ENCODE measurements around the gene DEPDC7.
A peak's percentile ranks its signal among the peaks of the same experiment; 100 is the strongest.
"Not testable (repeated sequence)": the region's sequence is repeated elsewhere in the genome, so short reads cannot be mapped to it uniquely, and the experiment has no call there.

DEPDC7 gene

DNA sequence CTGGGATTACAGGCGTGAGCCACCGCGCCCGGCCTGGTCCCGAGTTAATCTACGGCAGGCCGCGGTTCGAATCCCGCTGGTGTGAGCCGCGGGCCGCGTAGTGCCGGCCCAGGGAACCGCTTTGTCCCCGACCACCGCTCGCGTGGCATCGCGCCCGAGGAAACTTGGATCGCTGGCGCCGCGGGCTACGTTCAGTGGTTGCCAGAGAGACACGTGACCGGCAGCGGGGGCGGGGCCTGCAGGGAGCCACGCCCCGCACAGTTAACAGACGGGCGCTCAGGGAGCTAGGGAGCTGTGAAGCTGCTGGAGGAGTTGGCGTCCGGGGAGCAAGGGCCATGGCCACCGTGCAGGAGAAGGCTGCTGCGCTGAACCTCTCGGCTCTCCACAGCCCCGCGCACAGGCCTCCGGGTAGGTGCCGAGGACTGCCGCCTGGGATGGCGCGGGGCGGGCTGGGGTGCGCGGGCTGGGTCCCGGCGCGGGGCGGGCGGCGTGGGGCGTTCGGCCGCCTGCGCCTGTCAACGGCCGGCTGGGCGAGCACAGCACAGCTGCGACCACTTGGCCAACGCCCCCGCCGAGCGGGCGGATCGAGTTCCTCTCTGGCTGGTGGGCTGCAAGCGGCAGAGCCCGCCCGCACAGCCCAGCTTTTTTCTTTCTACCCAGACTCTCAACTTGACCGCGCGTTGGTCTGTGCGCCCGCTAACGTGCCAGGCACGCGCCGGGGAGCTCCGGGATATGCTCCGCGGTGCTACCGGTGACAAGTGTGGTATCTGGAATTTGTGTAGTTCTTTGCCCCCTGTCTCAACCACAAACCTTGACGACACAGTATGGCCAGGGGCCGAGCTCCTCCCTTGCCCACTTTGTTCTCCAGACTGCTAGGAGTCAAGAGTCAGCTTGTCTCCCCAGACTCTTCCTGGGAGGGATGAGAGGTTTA is at the start of gene DEPDC7:
DEPDC7 (plus strand) TSS at position 258 of the 931 bp plus-strand sequence; CDS start at position 336, 78 bp downstream.
- peak; percentile 81 for DNase-seq

DNA sequence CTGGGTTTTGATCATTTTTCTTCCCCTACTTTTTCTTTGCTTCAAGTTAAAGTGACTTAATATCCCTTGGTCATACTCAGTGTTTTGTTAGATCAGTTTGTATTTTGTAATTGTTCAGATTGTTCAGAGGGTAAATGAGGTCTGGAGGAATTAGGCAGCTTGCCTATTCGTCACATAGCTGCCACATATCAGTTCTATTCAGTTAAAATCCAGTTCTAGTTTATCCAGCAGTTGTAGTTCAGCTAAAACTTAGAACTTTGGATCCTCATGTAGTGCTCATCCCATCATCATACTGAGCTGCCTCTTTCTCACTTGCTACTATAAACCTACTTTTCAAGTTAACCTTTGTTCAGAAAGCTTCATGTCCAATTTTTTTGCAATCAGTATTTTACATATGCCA is 47.1 kb upstream of the DEPDC7 start:
- no peak for DNase-seq

DNA sequence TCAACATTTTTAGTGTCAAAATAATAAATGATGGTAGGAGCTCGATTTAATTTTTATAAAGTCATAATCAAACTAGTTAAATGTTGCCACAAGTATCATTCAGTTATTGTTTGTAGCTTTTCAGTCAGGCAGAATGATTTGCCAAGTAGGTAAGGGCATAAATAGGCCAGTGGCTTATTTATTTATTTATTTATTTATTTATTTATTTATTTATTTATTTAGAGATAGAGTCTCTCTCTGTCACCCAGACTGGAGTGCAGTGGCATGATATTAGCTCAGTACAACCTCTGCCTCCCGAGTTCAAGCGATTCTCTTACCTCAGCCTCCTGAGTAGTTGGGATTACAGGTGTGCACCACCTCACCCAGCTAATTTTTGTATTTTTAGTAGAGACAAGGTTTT is 43.4 kb upstream of the DEPDC7 start:
- DNase-seq: not testable (repeated sequence)

DNA sequence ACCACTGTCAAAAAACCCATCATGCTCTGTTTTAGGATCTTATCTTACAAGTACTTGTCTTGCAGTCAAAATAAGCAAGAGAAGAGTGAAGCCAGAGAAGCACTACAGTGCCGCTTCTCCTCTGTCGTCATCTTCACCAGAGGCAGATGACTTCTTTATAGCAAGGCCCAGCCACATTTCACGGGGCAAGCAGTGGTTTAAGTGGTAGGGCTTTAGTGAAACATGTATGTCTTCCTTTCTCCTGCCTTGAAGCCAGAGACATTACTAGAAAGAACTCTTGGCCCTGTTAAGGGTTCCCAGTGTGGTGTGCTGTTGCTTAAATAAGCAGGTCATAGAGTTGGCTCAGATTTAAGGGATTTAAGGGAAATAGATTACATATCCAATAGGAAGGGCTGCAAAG is 42.9 kb upstream of the DEPDC7 start:
- no peak for DNase-seq

- DNase-seq: no peak
Measured at GRCh38 chr11:32982626-32983025, 33.1 kb upstream of the DEPDC7 start.

DNA sequence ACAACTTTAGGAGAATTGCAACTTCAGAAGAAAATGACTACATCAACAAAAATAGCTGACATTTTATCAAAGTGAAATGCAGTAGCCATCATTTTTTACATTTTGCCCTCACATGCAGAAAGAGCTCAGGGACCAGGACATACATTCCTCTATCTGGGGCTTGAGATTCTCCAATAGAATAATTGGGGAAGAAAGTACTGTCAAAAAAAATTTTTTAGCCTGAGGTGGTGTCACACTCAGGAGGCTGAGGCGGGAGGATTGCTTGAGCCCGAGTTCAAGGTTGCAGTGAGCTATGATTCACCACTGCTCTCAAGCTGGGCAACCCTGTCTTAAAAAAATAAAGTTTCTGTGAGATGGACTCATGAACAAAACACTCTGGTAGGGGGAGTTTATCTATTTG is 32.2 kb upstream of the DEPDC7 start:
- DNase-seq: no peak

DNA sequence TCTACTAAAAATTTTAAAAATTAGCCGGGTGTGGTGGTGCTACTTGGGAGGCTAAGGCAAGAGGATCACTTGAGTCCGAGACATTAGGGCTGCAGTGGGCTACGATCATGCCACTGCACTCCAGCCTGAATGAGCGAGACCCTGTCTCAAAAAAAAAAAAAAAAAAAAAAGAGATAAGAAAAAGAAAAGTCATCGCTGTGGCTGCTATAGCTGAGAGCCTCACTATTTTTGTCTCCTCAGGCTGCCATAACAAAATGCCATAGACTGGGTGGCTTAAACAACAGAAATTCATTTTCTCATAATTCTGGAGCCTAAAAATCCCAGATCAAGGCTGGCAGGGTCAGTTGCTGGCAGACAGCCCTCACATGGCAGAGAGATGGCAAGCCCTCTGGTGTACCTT is 30.1 kb upstream of the DEPDC7 start:
- DNase-seq: no peak

GRCh38 chr11:32987851-32988250 is 27.8 kb upstream of the DEPDC7 start:
- no peak for DNase-seq

DNA sequence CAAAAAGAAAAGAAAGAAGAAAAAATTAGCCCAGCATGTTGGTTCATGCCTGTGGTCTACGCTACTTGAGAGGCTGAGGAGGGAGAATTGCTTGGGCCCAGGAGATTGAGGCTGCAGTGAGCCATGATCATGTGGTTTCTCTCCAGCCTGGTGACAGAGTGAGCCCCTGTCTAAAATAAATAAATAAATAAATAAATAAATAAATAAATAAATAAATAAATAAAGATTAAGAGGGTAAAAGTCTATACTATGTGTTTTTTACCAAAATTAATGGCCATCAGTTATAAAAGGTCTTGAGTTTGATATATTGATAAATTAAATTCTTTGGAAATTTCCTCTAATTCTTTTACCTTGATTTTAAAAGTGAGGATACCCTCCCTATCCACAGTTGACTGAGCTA is 25.2 kb upstream of the DEPDC7 start:
- DNase-seq: no peak

DNA sequence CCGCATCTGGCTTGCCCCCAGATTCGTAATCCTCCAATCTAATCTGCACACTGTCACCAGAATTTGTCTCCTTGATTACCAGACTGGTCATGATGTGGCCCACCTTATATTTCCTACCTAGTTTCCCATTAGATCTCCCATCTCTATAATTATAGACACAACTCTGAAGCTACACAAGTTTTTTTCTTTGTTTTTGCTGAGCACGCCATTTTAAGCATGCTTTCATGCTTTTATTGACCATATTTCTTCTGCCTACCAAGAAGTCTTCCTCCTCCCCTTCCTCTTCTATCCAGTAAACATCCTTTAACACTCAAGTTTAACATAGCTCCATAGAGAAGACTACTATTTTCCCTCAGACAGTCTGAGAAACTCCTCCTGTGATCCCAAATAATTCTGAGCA is 24.3 kb upstream of the DEPDC7 start:
- no peak for DNase-seq

DNA sequence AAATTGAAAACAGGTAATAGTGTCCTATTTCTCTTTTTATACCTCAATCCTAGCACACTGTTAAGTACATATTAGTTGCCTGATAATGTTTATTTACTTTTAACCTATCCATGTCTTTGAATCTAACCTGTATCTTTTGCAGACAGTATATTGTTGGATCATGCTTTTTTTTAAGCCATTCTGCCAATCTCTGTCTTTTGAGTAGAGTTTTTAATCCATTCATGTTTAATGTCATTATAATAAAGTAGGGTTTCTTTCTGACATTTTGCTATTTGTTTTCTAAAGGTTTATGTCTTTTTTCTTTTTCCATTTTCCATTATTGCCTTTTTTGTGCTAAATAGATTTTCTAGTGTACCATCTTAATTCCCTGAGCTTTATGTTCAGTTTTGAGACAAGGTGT is 23.8 kb upstream of the DEPDC7 start:
- no peak for DNase-seq

- no peak for DNase-seq
Measured at GRCh38 chr11:33000181-33000580, 15.5 kb upstream of the DEPDC7 start.

DNA sequence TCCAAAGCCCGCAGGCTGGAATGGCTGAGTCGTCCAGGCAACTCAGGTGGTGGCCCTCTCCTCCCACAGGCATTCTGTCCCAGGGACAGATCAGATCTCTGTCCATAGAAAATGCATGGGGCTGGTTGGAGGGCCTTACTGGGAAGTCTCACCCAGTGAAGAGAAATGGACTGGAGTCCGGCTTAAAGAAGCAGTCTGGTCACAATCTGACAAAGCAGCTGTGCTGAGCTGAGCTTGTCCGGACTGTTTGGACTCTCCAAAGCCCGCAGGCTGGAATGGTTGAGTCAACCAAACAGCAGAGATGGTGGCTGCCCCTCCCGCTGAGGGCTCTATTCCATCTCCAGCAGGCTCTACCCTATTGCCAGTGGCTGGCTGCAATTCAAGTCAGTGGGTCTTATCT is 14.4 kb upstream of the DEPDC7 start:
- no peak for DNase-seq

- DNase-seq: no peak
Measured at GRCh38 chr11:33001751-33002542, 13.7 kb upstream of the DEPDC7 start.

DNA sequence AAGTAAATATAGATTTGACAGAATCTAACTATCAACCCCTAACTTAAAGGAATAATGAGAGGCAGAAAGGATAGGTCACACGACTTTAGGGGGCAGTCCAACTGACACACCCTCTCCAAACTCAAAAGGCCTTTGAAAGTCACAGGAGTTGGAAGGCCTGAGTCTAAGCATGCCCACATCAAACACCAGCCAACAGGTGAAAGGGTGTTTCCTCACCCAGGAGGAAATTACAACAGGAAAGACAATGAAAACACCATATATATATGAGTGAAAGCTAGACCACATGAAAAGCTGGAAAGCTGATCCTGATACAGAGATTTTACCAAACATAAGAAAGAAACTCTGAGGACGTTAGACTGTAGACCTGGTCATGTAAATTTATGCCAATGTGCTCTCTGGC is 10.5 kb upstream of the DEPDC7 start:
- no peak for DNase-seq

GRCh38 chr11:33006010-33006409 is 9.7 kb upstream of the DEPDC7 start:
- no peak for DNase-seq

DNA sequence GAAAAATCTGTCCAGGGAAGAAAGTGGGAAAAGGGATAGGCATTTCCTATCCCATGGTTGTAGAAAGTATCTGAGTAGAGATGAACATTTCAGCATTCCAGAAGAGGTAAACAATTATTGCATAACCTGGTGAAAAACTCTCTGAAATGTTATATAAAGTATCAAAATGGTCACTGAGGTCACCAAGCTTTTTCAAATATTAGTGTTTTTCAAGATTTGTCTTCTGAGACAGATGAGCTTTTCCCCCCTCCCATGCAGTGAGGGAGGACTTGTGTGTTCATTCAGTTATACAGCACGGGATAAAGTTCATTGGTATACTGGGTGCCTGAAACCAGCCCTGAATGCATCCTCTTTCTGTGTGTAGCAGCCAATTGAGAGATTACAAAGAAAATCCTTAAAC is 1.9 kb upstream of the DEPDC7 start:
- no peak for DNase-seq

DNA sequence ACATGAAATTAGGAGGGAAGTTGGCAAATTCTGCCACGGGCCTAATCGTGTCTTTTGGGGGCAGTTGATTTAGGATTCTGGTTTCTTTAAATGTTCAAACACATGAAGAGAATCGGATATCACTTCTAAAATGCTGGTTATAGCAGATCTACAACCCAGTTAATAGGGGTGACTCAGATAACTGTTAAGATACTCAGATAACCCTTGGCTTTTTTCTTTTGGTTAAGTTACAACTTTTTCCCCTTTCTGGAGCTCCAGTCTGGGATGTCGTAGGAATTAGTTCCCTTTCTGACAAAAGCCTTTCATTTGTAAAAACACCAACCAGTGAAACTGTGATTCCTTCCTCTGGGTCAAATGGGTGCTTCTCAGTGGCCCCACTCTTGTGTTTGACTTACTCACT is 976 bp downstream of the DEPDC7 start:
- DNase-seq: no peak

DNA sequence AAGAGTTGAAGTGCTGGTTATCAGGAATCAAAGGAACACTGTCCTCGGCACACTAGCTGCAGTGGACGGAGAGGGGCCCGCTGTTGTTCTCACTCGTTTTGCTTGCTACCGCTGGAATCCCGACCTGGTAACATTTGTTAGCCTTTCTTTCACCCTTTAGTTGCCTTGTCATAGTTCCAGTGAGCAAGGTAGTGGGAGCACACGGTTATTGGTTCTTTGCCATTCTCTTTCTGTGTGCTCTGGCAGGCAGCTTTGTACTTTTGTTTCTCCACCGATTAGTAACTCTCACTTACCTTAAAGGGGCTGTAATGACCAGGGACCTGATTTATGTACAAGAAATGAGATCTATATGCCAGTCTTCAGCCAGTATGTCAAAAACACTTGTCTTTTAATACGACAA is 1.8 kb downstream of the DEPDC7 start:
- DNase-seq: no peak

GRCh38 chr11:33017965-33018364 is 2.3 kb downstream of the DEPDC7 start:
- no peak for DNase-seq

- DNase-seq: no peak
Measured at GRCh38 chr11:33018840-33019239, 3.2 kb downstream of the DEPDC7 start.

- DNase-seq: no peak
Measured at GRCh38 chr11:33021501-33021900, 5.8 kb downstream of the DEPDC7 start.

DNA sequence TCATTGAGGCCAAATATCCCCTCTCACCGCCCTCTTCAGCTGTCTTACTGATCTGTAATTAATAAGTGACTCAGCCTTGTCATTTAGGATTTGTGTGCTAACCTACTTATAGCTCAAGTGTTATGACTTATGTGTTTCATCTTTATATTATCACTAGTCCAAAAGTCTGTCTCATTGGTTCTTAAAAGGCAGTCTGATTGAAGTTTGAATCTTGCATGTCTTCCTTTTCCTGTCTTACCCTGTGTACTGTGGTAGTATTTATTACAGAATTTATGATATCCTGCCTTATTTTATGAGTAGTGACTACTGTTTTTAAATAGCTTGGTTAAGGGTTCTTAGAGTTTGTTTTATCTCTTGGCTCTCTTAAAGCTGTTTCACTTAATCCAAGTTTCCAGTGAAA is 6.3 kb downstream of the DEPDC7 start:
- DNase-seq: no peak

- no peak for DNase-seq
Measured at GRCh38 chr11:33025339-33025722, 9.7 kb downstream of the DEPDC7 start.
